GM18870 (cell line): ENCODE measurements around the gene SOD3.

ENCODE experiments used
- ATAC-seq: cut with Tn5 transposase; IDR thresholded peaks from one replicate; pipeline ENCODE4 v1.9.1; 2021; ENCODE audit warnings: moderate library complexity; ENCODE audit not compliant: unreplicated experiment

The SOD3 gene

GRCh38 chr4:24840826-24841543 is 45.6 kb downstream of the SOD3 start:
- ATAC-seq = no peak

GRCh38 chr4:24842356-24842755 is 47.0 kb downstream of the SOD3 start:
- no peak for ATAC-seq

- no peak for ATAC-seq
Observed at GRCh38 chr4:24843096-24843495, 47.7 kb downstream of the SOD3 start.

GRCh38 chr4:24845132-24845531 is 49.8 kb downstream of the SOD3 start:
- ATAC-seq = no peak

GRCh38 chr4:24845902-24846301 is 50.5 kb downstream of the SOD3 start:
- ATAC-seq = no peak

GRCh38 chr4:24846716-24847115 is 51.3 kb downstream of the SOD3 start:
- no peak for ATAC-seq

- ATAC-seq = no peak
Observed at GRCh38 chr4:24849351-24849750, 54.0 kb downstream of the SOD3 start.

- no peak for ATAC-seq
Observed at GRCh38 chr4:24849756-24850155, 54.4 kb downstream of the SOD3 start.
